IPS-18c (cell line): ENCODE data around the gene HOXC6.

Experiments
- H3K4me3 ChIP-seq: 2 replicates; pipeline ENCODE4 v1.7.0; 2013; ENCODE audit warnings: low read depth, mild to moderate bottlenecking, low read length, moderate library complexity; ENCODE audit not compliant: insufficient read depth
- H3K9me3 ChIP-seq: one replicate; pipeline ENCODE4 v1.6.1; 2013; ENCODE audit warnings: mild to moderate bottlenecking, low read length, moderate library complexity; ENCODE audit not compliant: control insufficient read depth, insufficient read depth

HOXC6 gene

DNA sequence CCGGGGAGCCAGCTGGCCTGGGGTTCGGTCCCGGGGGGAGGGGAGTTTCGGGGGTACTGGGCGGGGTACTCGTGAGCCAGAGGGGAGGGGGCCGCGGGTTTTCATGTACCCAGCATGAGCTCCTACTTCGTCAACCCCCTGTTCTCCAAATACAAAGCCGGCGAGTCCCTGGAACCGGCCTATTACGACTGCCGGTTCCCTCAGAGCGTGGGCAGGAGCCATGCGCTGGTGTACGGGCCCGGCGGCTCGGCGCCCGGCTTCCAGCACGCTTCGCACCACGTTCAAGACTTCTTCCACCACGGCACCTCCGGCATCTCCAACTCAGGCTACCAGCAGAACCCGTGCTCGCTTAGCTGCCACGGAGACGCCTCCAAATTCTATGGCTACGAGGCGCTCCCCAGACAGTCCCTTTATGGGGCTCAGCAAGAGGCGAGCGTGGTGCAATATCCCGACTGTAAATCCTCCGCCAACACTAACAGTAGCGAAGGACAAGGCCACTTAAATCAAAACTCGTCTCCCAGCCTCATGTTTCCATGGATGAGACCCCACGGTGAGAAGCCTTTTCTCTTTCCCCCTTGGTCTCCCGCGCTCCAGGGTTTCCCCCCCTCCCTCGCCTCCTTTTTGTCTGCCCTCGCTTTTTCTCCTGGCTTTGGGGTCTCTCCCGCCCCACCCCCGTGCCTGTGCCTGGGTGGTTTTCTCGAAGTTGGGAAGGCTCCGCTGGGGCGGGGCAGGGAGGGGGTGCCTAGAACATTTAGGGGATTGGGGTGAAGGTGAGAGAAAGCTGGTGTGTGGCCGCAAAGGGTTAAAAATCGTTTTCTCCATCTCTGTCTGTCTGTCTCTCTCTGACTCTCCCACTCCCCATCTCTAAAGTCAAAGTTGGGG lies 18.8 kb upstream of the HOXC6 start:
- Histone ChIP-seq H3K9me3 (peaks cover 2% of the 10 kb centered on the region), H3K4me3 (no peak overlapping the region)

DNA sequence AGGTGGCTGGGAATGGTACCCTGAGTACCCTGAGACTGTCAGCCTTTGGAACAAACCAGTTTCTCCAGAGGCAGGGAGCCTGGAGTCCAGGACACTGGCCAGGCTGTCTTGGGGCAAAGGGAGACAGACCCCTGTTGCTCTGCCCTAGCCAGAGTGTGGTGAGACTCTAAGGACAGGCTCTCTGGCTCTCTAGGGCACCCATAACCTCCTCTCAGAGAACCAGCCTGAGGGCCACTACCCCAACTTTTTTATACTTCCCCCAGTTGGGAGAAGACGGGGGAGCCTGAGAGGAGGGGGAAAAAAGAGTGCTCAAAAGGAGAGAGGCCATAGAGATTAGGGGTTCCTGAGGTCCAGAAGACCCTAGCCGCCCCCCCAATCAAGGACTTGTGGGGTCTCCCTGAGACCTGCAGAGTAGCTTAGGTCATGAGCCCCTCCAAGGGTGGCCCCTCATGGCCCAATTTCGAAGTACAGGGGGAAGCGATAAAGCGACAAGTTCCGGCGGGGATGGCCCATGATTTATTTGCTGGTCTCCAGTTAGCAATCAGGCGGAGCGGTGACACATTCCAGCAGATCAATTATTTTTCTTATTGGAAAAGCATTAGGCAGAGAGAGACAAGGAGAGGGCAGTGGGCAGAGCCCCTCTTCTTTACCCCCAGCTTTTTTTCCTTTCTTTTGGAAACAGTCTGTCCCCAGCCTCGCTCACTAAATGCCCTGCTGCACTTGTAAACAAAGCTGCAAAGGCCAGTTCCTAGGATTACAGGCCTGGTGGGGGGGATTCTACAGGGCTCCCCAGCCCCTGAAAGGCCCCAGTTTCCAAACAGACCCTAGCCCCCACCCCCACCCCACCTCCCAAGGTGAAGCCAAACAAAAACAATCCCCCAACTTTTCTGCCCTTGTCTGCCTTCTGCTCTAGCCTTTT lies 17.9 kb upstream of the HOXC6 start:
- Histone ChIP-seq H3K4me3 (no peak overlapping the region), H3K9me3 (peaks cover 2% of the 10 kb centered on the region)

- Histone ChIP-seq H3K4me3 (no peak overlapping the region), H3K9me3 (peaks cover 2% of the 10 kb centered on the region)
Observed at GRCh38 chr12:54010972-54011664, 17.1 kb upstream of the HOXC6 start.

GRCh38 chr12:54011665-54012532 lies 16.3 kb upstream of the HOXC6 start:
- Histone ChIP-seq H3K9me3 (peaks cover 2% of the 10 kb centered on the region), H3K4me3 (no peak overlapping the region)

DNA sequence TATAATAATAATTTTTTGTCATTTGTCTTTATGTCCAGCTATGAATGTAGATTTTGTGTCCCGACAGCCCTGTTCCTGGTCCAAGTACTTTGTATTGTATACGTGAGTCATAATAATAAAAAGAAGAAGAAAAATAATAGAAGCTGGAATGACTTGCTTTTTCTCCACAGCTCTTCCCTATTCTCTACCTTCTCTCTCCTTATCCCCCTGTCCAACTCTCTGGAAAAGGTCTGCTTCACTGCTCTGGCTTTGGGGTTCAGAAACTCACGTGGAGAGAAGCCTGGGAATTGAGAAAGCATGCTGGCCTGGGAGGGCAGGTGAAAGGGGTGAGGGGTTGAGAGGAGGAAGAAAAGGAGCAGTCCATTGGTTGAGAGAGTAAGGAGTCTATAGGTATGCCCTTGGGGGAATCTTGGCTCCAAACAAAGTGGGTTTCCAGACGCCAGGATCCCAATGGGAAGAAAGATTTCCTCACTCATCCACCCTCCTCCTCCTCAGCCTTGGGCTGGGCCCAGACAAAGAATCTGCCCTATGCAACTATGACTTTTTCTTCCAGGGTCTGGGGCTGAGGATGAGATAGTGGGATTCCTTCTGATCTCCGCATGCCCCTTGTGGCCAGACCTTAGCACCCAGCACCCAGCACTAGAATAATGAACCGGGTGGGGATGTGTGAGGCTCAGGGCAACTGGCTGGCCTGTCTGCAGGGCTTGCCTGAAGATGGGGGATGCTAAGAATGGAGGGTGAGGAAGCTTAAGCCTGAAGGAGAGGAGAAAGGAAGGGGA lies 15.4 kb upstream of the HOXC6 start:
- H3K4me3 ChIP-seq = no peak overlapping the region
- H3K9me3 ChIP-seq = peaks cover 2% of the 10 kb centered on the region

- Histone ChIP-seq H3K9me3 (peaks cover 2% of the 10 kb centered on the region), H3K4me3 (no peak overlapping the region)
Observed at GRCh38 chr12:54014377-54015017, 13.7 kb upstream of the HOXC6 start.

DNA sequence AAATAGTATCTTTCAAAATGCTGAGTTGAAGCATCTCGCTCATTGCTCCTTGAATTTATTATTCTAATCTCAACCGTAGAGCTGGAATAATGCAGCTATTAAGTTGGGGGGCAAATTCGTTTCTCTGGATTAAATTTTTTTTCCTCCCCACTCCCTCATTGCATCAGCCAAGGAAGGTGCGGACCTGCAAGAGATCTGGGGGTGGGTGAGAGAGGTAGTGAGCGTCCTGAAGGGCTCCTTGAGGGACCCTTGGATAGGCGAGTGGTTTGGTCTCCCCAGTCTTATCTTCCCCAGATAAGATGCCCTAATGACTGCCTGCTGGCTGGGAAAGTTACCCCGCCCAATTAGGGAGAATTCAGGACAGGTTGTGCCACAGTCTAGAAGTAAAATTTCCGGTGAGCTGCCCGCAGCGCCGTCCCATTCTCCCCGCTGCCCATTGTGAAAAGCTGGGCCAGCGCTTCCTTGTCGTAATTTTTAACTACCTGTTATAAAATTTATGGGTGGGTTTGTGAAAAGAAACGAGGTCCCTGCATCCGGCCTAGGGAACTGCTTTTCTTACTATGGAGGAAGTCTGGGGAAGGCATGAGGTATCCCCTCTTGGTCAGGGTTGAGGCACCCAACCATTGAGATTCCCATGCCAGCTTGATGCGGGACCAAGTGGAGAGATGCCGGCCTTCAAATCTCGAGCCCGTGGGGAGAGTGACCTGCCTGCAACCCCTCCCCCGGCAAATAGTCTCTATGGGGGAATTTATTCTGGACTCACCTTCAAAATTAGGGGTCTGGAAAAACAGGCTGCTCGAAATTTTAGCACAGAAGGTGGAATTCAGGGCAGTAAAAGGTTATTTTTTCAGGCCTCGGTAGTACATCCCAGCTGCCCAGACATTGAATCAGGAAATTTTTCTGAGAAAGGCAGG lies 13.0 kb upstream of the HOXC6 start:
- no peaks in the 10 kb centered on the region for H3K9me3 ChIP-seq
- H3K4me3 ChIP-seq = no peak overlapping the region

GRCh38 chr12:54016051-54016450 lies 12.2 kb upstream of the HOXC6 start:
- Histone ChIP-seq H3K9me3 (peaks cover under 1% of the 10 kb centered on the region), H3K4me3 (no peak overlapping the region)

DNA sequence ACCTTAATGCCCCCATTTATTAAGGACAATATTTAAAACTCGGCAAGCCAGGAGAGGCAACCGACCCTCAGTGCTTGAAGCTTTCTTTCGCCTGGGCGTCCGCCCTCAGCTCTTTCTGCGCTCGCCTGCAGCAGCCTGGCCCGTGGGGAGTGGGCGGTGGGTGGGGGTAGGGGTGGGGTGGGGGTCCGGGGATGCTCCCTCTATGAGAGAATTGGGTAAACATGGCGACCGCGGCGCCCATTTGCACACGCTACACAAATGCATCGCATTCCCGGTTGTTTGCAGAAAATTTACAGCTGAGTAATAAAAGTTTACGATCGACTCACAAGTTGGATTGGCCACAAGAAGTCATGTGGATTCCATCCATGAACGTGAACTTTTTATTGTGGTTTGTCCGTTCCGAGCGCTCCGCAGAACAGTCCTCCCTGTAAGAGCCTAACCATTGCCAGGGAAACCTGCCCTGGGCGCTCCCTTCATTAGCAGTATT lies 11.7 kb upstream of the HOXC6 start:
- no peak overlapping the region for H3K4me3 ChIP-seq
- H3K9me3 ChIP-seq = peaks cover 2% of the 10 kb centered on the region

GRCh38 chr12:54017027-54017788 lies 11.0 kb upstream of the HOXC6 start:
- Histone ChIP-seq H3K4me3 (peak overlapping the region; percentile 34), H3K9me3 (peaks cover 2% of the 10 kb centered on the region)

DNA sequence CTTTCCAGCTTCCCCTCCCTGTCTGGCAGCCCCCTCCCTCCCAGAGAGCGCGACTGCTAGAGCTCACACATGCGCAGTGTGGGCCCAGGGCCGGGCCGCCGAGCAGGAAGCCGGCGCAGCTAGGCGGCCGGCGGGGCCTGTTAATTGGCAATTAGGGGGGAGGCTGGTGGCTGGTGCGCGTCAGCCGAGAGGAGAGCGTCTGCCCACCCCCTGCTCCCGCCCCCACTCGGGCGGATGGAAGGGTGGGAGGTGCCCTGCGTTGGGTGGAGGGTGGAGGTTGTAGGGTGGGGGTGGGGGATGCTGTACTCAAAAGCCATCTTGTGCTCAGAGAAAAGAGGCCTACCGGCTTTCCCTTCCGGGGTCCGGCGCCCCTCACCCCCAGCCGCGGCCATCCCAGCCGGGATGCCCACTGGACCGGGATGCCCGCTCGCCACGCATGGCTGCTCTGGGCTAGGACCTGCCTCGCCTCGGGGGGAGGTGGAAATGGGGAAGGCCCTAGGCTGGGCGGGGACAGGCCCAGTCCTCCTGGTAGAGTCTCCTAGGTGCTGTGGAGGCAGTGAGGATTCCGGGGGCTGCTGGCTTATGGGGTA lies 10.3 kb upstream of the HOXC6 start:
- Histone ChIP-seq H3K4me3 (peak overlapping the region; percentile 34), H3K9me3 (peaks cover 2% of the 10 kb centered on the region)

GRCh38 chr12:54018468-54018984 lies 9.7 kb upstream of the HOXC6 start:
- Histone ChIP-seq H3K9me3 (peaks cover 2% of the 10 kb centered on the region), H3K4me3 (peak overlapping the region; percentile 34; the same call in 1 of the 2 replicates)

- Histone ChIP-seq H3K9me3 (peaks cover 2% of the 10 kb centered on the region), H3K4me3 (peak overlapping the region; percentile 28; the same call in 1 of the 2 replicates)
Observed at GRCh38 chr12:54019091-54019811, 9.0 kb upstream of the HOXC6 start.
